SJSA1 (cell line): Measurements from ENCODE around the gene MYL5. TPM values are rescaled to one million over a fixed set of nuclear protein-coding genes. Genes with fewer than 3 reads are reported as not detected.

ENCODE experiments used
- DNase-seq, 2 experiments: peaks; one replicate each; pipeline ENCODE4 v3.0.0-alpha.2; 2015 to 2020; ENCODE audit warnings: low spot score in 2 of 2, low read depth in 1 of 2
- H3K27ac ChIP-seq: fragments of 250-450 bp; sonication (Bioruptor Pico); 2 replicates; pipeline ENCODE4 v1.5.1; 2020; ENCODE audit warnings: mild to moderate bottlenecking, moderate library complexity
- H3K27me3 ChIP-seq: fragments of 250-450 bp; sonication (Bioruptor Pico); replicated peaks from 2 replicates; pipeline ENCODE4 v1.5.1; 2020; ENCODE audit warnings: mild to moderate bottlenecking, moderate library complexity
- H3K36me3 ChIP-seq: fragments of 250-450 bp; sonication (Bioruptor Pico); 2 replicates; pipeline ENCODE4 v1.5.1; 2020; ENCODE audit warnings: mild to moderate bottlenecking
- H3K4me1 ChIP-seq: fragments of 250-450 bp; sonication (Bioruptor Pico); replicated peaks from 2 replicates; pipeline ENCODE4 v1.6.1; 2021; ENCODE audit warnings: mild to moderate bottlenecking
- H3K4me3 ChIP-seq: fragments of 250-450 bp; sonication (Bioruptor Pico); 2 replicates; pipeline ENCODE4 v1.5.1; 2020; ENCODE audit warnings: mild to moderate bottlenecking
- H3K9me3 ChIP-seq: fragments of 250-450 bp; sonication (Bioruptor Pico); replicated peaks from 2 replicates; pipeline ENCODE4 v1.5.1; 2020; ENCODE audit warnings: mild to moderate bottlenecking
- total RNA-seq: library from RNA; depleted of rRNA; stranded (reverse); fragments of >200 nt; shearing (Covaris generic); gene quantifications from 2 replicates; pipeline ENCODE4 v1.2.3, GENCODE V29; 2014

Gene MYL5
- total RNA-seq, 1 experiment from 2014 or later, result 1.2 TPM

DNA sequence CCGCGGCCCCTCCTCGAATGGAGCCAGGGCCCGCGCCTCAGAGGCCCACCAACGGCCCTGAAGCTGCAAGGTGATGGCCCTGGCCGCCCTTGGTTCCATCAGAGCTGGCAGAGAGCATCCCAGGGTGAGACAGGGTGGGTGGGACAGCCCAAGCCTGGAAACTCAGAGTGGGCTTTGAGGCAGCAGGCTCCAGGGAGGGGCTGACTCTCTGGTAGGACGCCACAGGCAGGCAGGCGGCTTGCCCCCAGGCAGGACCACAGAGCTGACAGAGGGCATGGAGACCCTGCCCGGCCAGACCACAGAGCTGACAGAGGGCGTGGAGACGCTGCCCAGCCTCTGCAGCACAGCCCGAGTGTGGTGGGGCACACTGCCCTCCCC is 4.8 kb downstream of the MYL5 start:
- Histone ChIP-seq H3K27me3 (no peaks in the 10 kb centered on the region), H3K9me3 (no peaks in the 10 kb centered on the region), H3K4me3 (no peak overlapping the region), H3K4me1 (peaks cover 14% of the 10 kb centered on the region), H3K36me3 (peaks cover 4% of the 10 kb centered on the region; the same call in 1 of the 2 replicates), H3K27ac (no peak overlapping the region)
- DNase-seq, result no peak

DNA sequence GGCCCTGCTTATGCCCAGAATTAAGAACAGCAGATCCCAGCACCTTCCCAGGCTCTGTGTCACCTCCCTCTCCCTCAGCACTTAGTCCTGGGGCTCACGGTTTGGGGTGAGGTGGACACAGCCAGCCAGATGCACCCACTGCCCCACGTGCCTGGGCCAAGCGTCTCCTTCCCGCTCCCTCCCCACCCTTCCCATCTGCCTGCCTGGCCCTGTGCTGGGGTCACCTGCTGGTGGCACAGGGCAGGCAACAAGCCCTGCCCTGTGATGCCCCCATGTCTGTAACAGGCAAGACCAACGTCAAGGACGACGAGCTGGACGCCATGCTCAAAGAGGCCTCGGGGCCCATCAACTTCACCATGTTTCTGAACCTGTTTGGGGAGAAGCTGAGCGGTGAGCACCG is 5.3 kb downstream of the MYL5 start:
- H3K27me3 ChIP-seq, result no peaks in the 10 kb centered on the region
- peaks cover under 1% of the 10 kb centered on the region; the same call in 1 of the 2 replicates for H3K36me3 ChIP-seq
- no peak overlapping the region for H3K4me3 ChIP-seq
- peaks cover 13% of the 10 kb centered on the region for H3K4me1 ChIP-seq
- no peak overlapping the region for H3K27ac ChIP-seq
- no peaks in the 10 kb centered on the region for H3K9me3 ChIP-seq
- DNase-seq, result no peak

GRCh38 chr4:680091-680490 is 5.7 kb downstream of the MYL5 start:
- Histone ChIP-seq H3K9me3 (no peaks in the 10 kb centered on the region), H3K36me3 (no peaks in the 10 kb centered on the region), H3K27ac (no peak overlapping the region), H3K4me1 (peaks cover 8% of the 10 kb centered on the region), H3K4me3 (no peak overlapping the region), H3K27me3 (no peaks in the 10 kb centered on the region)
- no peak for DNase-seq

GRCh38 chr4:680551-680927 is 6.2 kb downstream of the MYL5 start:
- no peaks in the 10 kb centered on the region for H3K27me3 ChIP-seq
- DNase-seq, result no peak
- no peak overlapping the region for H3K4me3 ChIP-seq
- H3K4me1 ChIP-seq, result peaks cover 5% of the 10 kb centered on the region
- H3K36me3 ChIP-seq, result no peaks in the 10 kb centered on the region
- no peak overlapping the region for H3K27ac ChIP-seq
- H3K9me3 ChIP-seq, result no peaks in the 10 kb centered on the region

DNA sequence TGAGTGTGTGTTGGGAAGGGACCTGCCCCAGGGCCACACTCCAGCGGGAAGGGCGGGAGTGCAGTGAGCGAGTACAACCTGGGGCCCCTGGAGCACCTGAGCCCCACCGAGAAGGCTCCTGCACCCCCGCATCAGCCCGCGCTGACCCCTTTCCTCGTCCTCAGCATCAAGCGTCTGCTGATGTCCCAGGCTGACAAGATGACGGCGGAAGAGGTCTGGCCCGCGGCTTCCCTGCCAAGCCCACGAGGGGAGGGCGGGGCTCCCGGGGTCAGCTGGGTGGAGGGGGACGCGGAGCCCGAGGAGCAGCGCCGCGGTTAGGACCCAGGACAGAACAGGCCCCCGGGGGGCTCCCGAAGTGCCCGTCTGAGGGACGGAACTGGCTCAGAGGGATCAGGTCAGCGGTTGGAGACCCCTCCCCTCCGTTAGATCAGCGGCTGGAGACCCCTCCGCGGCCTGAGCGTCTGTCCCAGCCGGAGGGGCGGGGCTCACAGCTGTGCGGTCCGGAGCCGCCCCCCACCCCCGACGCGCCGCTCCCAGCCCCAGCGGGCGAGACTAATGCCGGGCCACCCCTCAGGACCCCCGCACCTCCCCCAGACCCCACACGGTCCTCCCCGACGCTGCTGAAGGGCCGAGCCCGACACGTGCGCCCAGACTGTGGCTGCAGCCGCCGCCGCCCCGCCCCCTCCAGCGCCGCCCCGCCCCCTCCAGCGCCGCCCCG is 6.7 kb downstream of the MYL5 start:
- H3K9me3 ChIP-seq, result no peaks in the 10 kb centered on the region
- H3K27ac ChIP-seq, result no peak overlapping the region
- H3K36me3 ChIP-seq, result no peaks in the 10 kb centered on the region
- no peaks in the 10 kb centered on the region for H3K27me3 ChIP-seq
- DNase-seq, result no peak
- H3K4me1 ChIP-seq, result peaks cover 5% of the 10 kb centered on the region
- H3K4me3 ChIP-seq, result no peak overlapping the region

DNA sequence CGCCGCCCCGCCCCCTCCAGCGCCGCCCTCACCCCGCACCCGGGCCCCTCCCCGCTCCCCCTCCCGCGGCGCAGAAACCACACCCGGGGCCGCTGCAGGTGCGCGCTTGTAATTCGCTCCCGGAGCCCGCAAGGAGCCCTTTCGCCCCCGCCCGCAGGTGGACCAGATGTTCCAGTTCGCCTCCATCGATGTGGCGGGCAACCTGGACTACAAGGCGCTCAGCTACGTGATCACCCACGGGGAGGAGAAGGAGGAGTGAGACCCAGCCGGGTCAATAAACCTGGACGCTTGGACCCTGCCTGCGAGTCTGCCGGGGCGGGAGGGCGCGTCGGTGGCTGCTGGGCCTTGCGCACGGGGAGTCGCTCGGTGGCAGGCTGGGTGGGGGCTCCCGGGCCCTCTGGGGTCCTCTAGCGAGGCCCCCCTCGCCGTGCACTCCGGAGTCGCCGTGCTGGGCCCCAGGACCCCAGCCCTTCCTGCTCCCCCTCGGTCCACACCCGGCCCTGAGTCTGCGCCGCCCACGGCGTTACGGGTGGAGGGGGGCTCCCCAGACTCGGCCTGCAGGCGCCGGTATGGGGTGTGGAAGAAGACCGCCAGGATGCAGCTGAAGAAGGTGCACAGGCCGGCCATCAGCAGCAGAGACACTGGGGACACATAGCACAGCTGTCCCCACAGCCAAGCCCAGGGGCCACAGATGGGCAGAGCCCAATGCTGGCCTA is 7.6 kb downstream of the MYL5 start:
- Histone ChIP-seq H3K36me3 (no peaks in the 10 kb centered on the region), H3K4me3 (no peak overlapping the region), H3K4me1 (peaks cover 5% of the 10 kb centered on the region), H3K27ac (no peak overlapping the region), H3K9me3 (no peaks in the 10 kb centered on the region), H3K27me3 (no peaks in the 10 kb centered on the region)
- no peak for DNase-seq

DNA sequence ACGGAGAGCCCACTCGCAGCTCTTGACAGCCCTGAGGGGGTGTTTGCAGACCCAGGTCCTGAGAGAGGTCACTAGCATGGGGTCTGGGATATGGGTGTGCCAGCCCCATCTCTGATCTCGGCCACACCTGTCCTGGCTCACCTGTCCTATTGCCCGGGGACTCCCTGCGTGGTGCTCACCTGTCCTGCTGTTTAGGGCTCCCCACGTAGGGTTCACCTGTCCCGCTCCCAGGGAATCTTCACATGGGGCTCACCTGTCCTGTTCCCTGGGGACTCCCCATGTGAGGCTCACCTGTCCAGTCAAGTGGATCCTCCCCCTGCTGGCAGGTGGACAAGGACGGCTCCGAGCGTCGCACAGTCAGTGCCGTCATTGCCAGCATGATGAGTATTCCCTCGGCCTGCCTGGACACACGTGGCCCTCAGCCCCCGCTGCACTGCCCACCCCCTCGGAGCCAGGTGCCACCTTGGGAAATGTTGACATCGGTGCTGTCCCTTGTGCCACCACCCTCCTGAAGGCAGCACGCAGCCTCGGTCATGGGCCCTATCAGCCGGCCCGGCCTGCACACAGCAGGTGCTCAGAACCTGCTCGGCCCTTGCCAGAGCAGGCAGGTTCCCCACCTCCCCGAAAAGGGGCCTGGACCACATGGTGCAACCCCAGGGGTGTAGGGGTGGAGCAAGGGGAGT is 8.3 kb downstream of the MYL5 start:
- Histone ChIP-seq H3K4me1 (peaks cover 12% of the 10 kb centered on the region), H3K27me3 (no peaks in the 10 kb centered on the region), H3K36me3 (no peaks in the 10 kb centered on the region), H3K9me3 (no peaks in the 10 kb centered on the region), H3K4me3 (no peak overlapping the region), H3K27ac (no peak overlapping the region)
- no peak for DNase-seq

- DNase-seq, result no peak
- H3K9me3 ChIP-seq, result no peaks in the 10 kb centered on the region
- H3K4me1 ChIP-seq, result peaks cover 12% of the 10 kb centered on the region
- H3K4me3 ChIP-seq, result no peak overlapping the region
- H3K27me3 ChIP-seq, result no peaks in the 10 kb centered on the region
- no peaks in the 10 kb centered on the region for H3K36me3 ChIP-seq
- H3K27ac ChIP-seq, result no peak overlapping the region
Measured at GRCh38 chr4:683247-683897, 9.0 kb downstream of the MYL5 start.

GRCh38 chr4:683982-684622 is 9.8 kb downstream of the MYL5 start:
- peaks cover 12% of the 10 kb centered on the region for H3K4me1 ChIP-seq
- H3K27ac ChIP-seq, result no peak overlapping the region
- no peaks in the 10 kb centered on the region for H3K27me3 ChIP-seq
- no peaks in the 10 kb centered on the region for H3K36me3 ChIP-seq
- no peak for DNase-seq
- no peaks in the 10 kb centered on the region for H3K9me3 ChIP-seq
- no peak overlapping the region for H3K4me3 ChIP-seq

GRCh38 chr4:684623-685327 is 10.4 kb downstream of the MYL5 start:
- no peak overlapping the region for H3K4me3 ChIP-seq
- H3K36me3 ChIP-seq, result no peaks in the 10 kb centered on the region
- DNase-seq, result no peak
- peaks cover 12% of the 10 kb centered on the region for H3K4me1 ChIP-seq
- H3K9me3 ChIP-seq, result no peaks in the 10 kb centered on the region
- H3K27ac ChIP-seq, result no peak overlapping the region
- no peaks in the 10 kb centered on the region for H3K27me3 ChIP-seq

DNA sequence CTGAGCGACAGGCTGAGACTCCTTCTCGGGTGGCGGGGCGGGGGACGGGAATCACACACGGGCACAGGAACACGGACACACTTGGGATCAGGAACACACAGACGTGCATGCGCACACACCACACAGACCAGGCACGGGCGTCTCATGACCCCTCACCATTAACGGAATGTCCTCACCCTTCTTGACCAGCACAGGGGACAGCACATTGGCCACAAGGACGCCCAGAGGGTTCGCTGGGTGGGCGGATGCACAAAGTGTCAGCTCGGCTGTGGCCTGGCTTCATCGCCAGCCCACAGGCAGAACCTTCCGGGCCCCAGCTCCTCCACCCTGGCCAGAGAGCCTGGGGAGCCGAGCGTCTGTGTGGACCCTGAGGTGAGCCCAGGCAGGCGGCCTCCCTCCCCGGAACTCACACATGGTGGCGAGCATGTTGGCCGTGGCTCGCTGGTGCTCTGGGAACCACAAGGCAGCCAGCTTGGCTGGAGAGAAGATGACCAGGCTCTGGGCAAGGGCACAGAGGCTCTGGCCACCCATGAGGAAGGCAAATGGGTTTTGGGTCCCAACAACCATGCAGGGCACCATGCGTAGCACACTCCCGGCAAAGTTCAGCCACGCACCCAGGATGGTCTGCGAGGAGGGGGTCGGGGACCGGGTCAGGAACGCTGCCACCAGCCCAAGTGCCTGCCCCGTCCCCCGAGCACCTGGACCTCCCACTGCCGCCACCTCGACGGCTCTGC is 11.5 kb downstream of the MYL5 start:
- no peak for DNase-seq
- Histone ChIP-seq H3K27me3 (no peaks in the 10 kb centered on the region), H3K4me1 (peaks cover 8% of the 10 kb centered on the region), H3K36me3 (no peaks in the 10 kb centered on the region), H3K4me3 (no peak overlapping the region), H3K27ac (no peak overlapping the region), H3K9me3 (no peaks in the 10 kb centered on the region)

- Histone ChIP-seq H3K4me3 (no peak overlapping the region), H3K27ac (no peak overlapping the region), H3K36me3 (no peaks in the 10 kb centered on the region)
Measured at GRCh38 chr4:686413-687040, 12.2 kb downstream of the MYL5 start.

More at GRCh38 chr4:686413-687040, 12.2 kb downstream of the MYL5 start:
- no peaks in the 10 kb centered on the region for H3K9me3 ChIP-seq
- no peaks in the 10 kb centered on the region for H3K27me3 ChIP-seq
- H3K4me1 ChIP-seq, result peaks cover 7% of the 10 kb centered on the region
- no peak for DNase-seq
